Measurements from ENCODE around the gene SERP2. TPM values are rescaled to one million over a fixed set of nuclear protein-coding genes. Genes with fewer than 3 reads are reported as not detected.

Gene SERP2
- total RNA-seq, 2 donors from 2014 or later, result 1.6 to 5.2 TPM

DNA sequence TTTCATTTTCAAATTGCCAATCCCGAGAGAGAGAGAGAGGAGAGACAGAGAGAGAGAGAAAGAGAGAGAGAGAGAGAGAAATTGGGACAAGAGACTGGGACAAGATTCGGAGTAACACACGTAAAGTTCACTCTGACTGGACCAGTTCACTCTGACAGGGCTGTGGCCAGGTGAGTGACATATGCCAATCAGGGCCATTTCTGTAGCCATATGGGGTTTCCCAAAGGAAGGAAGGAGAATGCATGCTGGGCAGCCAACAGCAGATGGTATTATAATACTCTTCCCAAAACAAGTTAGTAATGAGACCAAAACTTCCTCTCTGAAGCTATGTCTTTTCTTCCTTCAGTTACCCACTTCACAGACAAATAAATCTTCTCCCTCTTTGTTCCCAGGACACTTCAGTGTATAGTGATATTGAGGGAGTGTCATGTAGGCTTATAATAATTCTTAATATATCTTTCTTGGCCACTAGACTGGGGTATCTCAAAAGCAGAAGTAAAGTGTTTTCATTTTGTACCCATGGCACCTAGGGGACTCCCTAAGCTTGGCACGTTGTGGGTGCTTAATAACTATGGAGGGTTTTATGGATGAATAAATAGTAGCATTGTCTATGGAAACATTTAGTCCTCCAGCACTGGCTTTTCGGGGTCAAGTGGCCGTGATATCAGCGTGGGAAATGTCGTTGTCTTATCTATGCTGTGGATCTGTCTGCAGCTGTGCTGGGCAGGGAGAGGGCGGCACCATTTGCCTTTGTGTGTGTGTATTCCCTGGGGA lies 51.6 kb downstream of the SERP2 start:
- no peaks in the 10 kb centered on the region for H3K4me1 ChIP-seq
- intact Hi-C loops (cut with DNase I), result no loop called here
- no peak for TF ChIP-seq POLR2A (IDR thresholded peaks at IDR 0.05)
- TF ChIP-seq, protein P1, sequence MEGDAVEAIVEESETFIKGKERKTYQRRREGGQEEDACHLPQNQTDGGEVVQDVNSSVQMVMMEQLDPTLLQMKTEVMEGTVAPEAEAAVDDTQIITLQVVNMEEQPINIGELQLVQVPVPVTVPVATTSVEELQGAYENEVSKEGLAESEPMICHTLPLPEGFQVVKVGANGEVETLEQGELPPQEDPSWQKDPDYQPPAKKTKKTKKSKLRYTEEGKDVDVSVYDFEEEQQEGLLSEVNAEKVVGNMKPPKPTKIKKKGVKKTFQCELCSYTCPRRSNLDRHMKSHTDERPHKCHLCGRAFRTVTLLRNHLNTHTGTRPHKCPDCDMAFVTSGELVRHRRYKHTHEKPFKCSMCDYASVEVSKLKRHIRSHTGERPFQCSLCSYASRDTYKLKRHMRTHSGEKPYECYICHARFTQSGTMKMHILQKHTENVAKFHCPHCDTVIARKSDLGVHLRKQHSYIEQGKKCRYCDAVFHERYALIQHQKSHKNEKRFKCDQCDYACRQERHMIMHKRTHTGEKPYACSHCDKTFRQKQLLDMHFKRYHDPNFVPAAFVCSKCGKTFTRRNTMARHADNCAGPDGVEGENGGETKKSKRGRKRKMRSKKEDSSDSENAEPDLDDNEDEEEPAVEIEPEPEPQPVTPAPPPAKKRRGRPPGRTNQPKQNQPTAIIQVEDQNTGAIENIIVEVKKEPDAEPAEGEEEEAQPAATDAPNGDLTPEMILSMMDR (IDR thresholded peaks at IDR 0.05), result no peak

DNA sequence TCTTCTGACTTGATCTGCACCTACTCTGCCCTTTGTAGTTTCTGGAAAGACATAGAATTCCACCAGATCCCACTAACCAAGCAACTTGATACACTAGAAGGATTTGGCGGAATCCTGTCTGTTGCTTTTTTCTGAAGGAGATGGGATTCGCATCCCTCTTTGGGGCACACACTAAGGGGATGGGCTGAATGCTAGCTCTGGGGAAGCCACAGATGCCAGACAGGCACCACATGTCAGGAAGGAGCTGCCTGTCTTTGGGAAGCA lies 52.1 kb downstream of the SERP2 start:
- H3K9me3 ChIP-seq, result no peaks in the 10 kb centered on the region
- no peak overlapping the region for H3K4me3 ChIP-seq
- WGBS, 2 donors, result 95 to 100% methylated on average over 2 of the region's 2 CpGs
- no peaks in the 10 kb centered on the region for H3K4me1 ChIP-seq
- intact Hi-C loops (cut with DNase I), result no loop called here
- H3K27ac ChIP-seq, result no peak overlapping the region
- no peak for ATAC-seq
- H3K36me3 ChIP-seq (replicated peaks in 1 of 2; ENCODE audit: insufficient read depth in 1 of 2, low read depth in 2 of 2), result no peaks in the 10 kb centered on the region
- no peaks in the 10 kb centered on the region for H3K27me3 ChIP-seq
- DNase-seq, result no peak
- TF ChIP-seq POLR2A (IDR thresholded peaks at IDR 0.05), result no peak
- TF ChIP-seq, protein P1 (IDR thresholded peaks at IDR 0.05), result no peak

More for the DNA sequence above, 51.6 kb downstream of the SERP2 start:
- peak; percentile 18 for ATAC-seq
- Histone ChIP-seq H3K9me3 (no peaks in the 10 kb centered on the region), H3K27ac (no peak overlapping the region), H3K27me3 (no peaks in the 10 kb centered on the region), H3K4me3 (no peak overlapping the region), H3K36me3 (replicated peaks in 1 of 2; ENCODE audit: insufficient read depth in 1 of 2, low read depth in 2 of 2) (no peaks in the 10 kb centered on the region)
- 50% methylated on average over 9 of the region's 9 CpGs for WGBS, 2 donors
- no peak for DNase-seq

DNA sequence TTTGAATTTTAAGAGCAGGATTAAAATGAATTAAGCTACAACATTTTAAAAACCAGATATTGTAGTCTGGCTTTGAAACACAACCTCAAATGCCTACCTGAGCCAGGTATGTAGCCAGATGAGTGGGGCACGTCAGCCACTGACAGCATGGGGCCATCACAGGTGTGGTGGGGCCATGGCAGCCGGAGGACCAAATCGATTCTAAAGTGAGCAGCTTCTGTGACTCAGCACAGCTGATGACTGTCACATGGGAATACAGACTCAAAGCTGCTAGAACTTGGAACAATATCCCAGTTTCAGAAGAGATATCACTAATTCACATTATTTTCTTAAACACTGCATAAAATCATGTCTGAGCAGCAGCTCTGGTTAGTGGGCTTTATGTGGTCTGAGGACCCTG lies 52.8 kb downstream of the SERP2 start:
- DNase-seq (no peak), ATAC-seq (no peak)
- TF ChIP-seq, protein P1 (IDR thresholded peaks at IDR 0.05), result no peak
- TF ChIP-seq POLR2A (IDR thresholded peaks at IDR 0.05), result no peak
- Histone ChIP-seq H3K4me3 (no peak overlapping the region), H3K27ac (no peak overlapping the region), H3K36me3 (replicated peaks in 1 of 2; ENCODE audit: insufficient read depth in 1 of 2, low read depth in 2 of 2) (no peaks in the 10 kb centered on the region), H3K27me3 (no peaks in the 10 kb centered on the region), H3K4me1 (peaks cover 6% of the 10 kb centered on the region), H3K9me3 (no peaks in the 10 kb centered on the region)
- intact Hi-C loops (cut with DNase I), result no loop called here
- 41 to 54% methylated on average over 3 of the region's 3 CpGs for WGBS, 2 donors

DNA sequence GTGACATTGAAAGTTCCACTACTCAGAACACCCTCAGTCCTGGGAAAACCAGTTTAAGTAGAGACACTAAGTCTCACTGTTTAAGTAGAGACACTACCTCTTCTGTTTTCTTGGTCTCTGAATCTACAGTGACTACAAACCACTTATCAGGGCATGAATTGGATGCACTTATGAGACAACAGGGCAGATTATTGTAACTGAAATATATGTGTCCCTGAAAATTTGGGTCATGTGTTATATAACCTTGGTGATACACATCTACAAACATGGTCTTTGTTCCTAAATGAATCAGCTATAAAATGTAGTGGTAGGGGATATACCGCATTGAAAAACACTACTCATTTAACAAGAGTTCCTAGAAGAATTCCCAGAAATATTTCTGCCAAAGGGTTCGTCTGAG lies 55.7 kb downstream of the SERP2 start:
- Histone ChIP-seq H3K36me3 (replicated peaks in 1 of 2; ENCODE audit: insufficient read depth in 1 of 2, low read depth in 2 of 2) (no peaks in the 10 kb centered on the region), H3K27me3 (no peaks in the 10 kb centered on the region), H3K27ac (no peak overlapping the region), H3K4me3 (no peak overlapping the region), H3K9me3 (no peaks in the 10 kb centered on the region), H3K4me1 (peaks cover 14% of the 10 kb centered on the region)
- ATAC-seq (no peak), DNase-seq (no peak)
- WGBS, 2 donors, result 66 to 67% methylated on average over 2 of the region's 2 CpGs
- TF ChIP-seq, protein P1 (IDR thresholded peaks at IDR 0.05), result no peak
- no peak for TF ChIP-seq POLR2A (IDR thresholded peaks at IDR 0.05)
- intact Hi-C loops (cut with DNase I), result no loop called here

DNA sequence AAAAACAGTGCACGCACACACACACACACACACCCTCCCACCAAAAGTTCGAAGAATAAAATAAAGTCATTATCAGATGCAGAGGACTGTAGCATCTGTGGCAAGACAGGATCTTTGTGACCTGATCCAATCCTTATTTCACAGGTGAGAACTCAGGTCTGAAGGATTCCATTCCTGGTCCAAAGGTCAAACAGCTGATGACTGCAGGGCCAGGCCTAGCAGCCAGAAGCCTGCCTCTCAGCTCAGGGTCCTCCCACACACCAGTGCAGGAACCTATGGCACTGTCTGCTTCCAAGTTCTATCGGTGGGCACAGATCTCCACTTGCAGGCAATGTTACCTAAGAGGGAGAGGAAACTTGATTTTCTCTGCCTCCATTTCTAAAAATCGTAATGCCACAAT lies 57.5 kb downstream of the SERP2 start:
- H3K27ac ChIP-seq, result peak overlapping the region in 1 of 4 donors; percentile 40
- ATAC-seq (no peak), DNase-seq (peak; percentile 42 to 63 (median 56))
- H3K27me3 ChIP-seq, result no peaks in the 10 kb centered on the region
- intact Hi-C loops (cut with DNase I), result no loop called here
- peaks cover 20% of the 10 kb centered on the region for H3K4me1 ChIP-seq
- WGBS, 2 donors, result 49 to 55% methylated on average over 3 to 4 of the region's 4 CpGs
- no peak for TF ChIP-seq POLR2A (IDR thresholded peaks at IDR 0.05)
- TF ChIP-seq, protein P1 (IDR thresholded peaks at IDR 0.05), result no peak
- H3K9me3 ChIP-seq, result no peaks in the 10 kb centered on the region
- no peaks in the 10 kb centered on the region for H3K36me3 ChIP-seq (replicated peaks in 1 of 2; ENCODE audit: insufficient read depth in 1 of 2, low read depth in 2 of 2)
- no peak overlapping the region for H3K4me3 ChIP-seq
